ENCODE data around the gene MMP11.
"Not testable (repeated sequence)": the region's sequence is repeated elsewhere in the genome, so short reads cannot be mapped to it uniquely, and the experiment has no call there.

Gene MMP11

GRCh38 chr22:23772649-23773473 is at the start of gene MMP11:
Gene MMP11 (plus strand): TSS chr22:23772849. CDS start chr22:23772871, 22 bp downstream.
- peak; percentile 21 for DNase-seq

- DNase-seq: not testable (repeated sequence)
Measured at GRCh38 chr22:23728108-23728507, 44.5 kb upstream of the MMP11 start.

- no peak for DNase-seq
Measured at GRCh38 chr22:23737696-23738095, 35.0 kb upstream of the MMP11 start.

- DNase-seq: no peak
Measured at GRCh38 chr22:23742505-23743264, 30.0 kb upstream of the MMP11 start.

- DNase-seq: peak; percentile 78
Measured at GRCh38 chr22:23743303-23743705, 29.3 kb upstream of the MMP11 start.

GRCh38 chr22:23744001-23744400 is 28.6 kb upstream of the MMP11 start:
- DNase-seq: no peak

GRCh38 chr22:23744485-23744884 is 28.2 kb upstream of the MMP11 start:
- no peak for DNase-seq

GRCh38 chr22:23745791-23746190 is 26.9 kb upstream of the MMP11 start:
- no peak for DNase-seq

- DNase-seq: no peak
Measured at GRCh38 chr22:23749841-23750301, 22.8 kb upstream of the MMP11 start.

GRCh38 chr22:23750367-23750713 is 22.3 kb upstream of the MMP11 start:
- no peak for DNase-seq

GRCh38 chr22:23750714-23751440 is 21.8 kb upstream of the MMP11 start, which contains the start of gene ZNF70:
Gene ZNF70 (minus strand): TSS chr22:23751112. CDS start chr22:23745140, 5,972 bp downstream.
- DNase-seq: peak; percentile 80

GRCh38 chr22:23751441-23751996 is 21.1 kb upstream of the MMP11 start:
- no peak for DNase-seq

- no peak for DNase-seq
Measured at GRCh38 chr22:23752090-23752691, 20.5 kb upstream of the MMP11 start.

- DNase-seq: no peak
Measured at GRCh38 chr22:23752750-23753149, 19.9 kb upstream of the MMP11 start.

GRCh38 chr22:23753385-23753784 is 19.3 kb upstream of the MMP11 start:
- no peak for DNase-seq

- no peak for DNase-seq
Measured at GRCh38 chr22:23754220-23754919, 18.3 kb upstream of the MMP11 start, which contains the start of gene VPREB3. Gene VPREB3 (minus strand): TSS chr22:23754425. CDS start chr22:23754363, 62 bp downstream.

- no peak for DNase-seq
Measured at GRCh38 chr22:23754980-23755636, 17.5 kb upstream of the MMP11 start.

- no peak for DNase-seq
Measured at GRCh38 chr22:23755711-23756110, 16.9 kb upstream of the MMP11 start.

- no peak for DNase-seq
Measured at GRCh38 chr22:23756891-23757290, 15.8 kb upstream of the MMP11 start.

- DNase-seq: no peak
Measured at GRCh38 chr22:23759566-23759965, 13.1 kb upstream of the MMP11 start.

- no peak for DNase-seq
Measured at GRCh38 chr22:23760056-23760455, 12.6 kb upstream of the MMP11 start.
